C4-2B (cell line): Measurements from ENCODE around the gene IZUMO4.

Experiments
- H3K27ac ChIP-seq: fragments of 450-650 bp; 2 replicates; pipeline ENCODE4 v1.5.1; 2017
- ZFX ChIP-seq: fragments of 450-650 bp; IDR thresholded peaks from 2 replicates; pipeline ENCODE4 v1.6.1; 2017
- TF ChIP-seq, protein P1 (sequence below): fragments of 450-650 bp; conservative IDR thresholded peaks from 2 replicates; pipeline ENCODE4 v1.5.1; 2017; ENCODE audit warnings: mild to moderate bottlenecking

Gene IZUMO4

DNA sequence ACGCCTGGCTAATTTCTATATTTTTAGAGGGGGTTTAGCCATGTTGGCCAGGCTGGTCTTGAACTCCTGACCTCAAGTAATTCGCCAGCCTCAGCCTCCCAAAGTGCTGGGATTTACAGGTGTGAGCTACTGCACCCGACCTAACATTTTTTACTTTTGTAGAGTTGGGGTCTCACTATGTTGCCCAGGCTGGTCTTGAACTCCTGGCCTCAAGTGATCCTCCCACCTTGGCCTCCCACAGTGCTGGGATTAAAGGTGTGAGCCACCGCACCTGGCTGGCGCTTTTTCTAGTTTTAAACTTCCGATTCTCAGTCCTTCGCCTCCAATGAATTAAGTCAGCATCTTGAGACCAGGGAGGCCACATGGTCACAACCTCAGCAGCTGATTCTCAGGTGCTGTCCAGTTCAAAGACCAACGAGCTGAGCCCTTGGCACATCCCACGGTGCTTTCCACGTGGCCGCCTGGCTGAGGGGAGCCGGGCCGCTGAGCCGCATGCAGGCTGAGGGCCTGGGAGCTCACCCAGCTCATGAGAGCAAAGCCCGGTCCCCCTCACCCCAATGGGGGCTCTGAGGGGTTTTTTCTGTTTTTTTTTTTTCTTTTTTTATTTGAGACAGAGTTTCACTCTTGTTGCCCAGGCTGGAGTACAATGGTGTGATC lies 45.6 kb downstream of the IZUMO4 start:
- no peak overlapping the region for H3K27ac ChIP-seq
- no peak for TF ChIP-seq ZFX

DNA sequence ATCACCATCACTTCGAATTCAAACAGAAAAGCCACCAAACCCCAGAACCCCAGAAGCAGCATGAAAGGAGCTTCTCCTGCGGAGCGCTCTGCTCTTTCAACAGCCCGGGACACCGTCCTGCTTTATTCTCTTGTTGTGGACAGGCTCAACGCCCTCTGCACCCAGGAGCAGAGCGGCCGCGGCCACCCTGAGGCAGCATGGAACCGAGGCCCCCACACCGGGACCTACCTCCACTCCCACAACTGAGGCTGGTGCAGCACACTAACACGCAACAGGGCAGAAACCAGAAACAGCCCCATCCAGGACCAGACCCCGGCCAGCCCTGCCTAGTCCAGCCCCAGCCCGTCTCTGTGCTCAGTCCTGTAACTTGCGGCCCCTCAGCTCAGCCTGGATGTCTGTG lies 47.5 kb downstream of the IZUMO4 start:
- no peak for TF ChIP-seq ZFX
- TF ChIP-seq, protein P1, sequence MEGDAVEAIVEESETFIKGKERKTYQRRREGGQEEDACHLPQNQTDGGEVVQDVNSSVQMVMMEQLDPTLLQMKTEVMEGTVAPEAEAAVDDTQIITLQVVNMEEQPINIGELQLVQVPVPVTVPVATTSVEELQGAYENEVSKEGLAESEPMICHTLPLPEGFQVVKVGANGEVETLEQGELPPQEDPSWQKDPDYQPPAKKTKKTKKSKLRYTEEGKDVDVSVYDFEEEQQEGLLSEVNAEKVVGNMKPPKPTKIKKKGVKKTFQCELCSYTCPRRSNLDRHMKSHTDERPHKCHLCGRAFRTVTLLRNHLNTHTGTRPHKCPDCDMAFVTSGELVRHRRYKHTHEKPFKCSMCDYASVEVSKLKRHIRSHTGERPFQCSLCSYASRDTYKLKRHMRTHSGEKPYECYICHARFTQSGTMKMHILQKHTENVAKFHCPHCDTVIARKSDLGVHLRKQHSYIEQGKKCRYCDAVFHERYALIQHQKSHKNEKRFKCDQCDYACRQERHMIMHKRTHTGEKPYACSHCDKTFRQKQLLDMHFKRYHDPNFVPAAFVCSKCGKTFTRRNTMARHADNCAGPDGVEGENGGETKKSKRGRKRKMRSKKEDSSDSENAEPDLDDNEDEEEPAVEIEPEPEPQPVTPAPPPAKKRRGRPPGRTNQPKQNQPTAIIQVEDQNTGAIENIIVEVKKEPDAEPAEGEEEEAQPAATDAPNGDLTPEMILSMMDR = no peak
- no peak overlapping the region for H3K27ac ChIP-seq

GRCh38 chr19:2145831-2146241 lies 49.1 kb downstream of the IZUMO4 start:
- H3K27ac ChIP-seq = no peak overlapping the region
- no peak for TF ChIP-seq ZFX
- TF ChIP-seq, protein P1 = no peak

- H3K27ac ChIP-seq = no peak overlapping the region; the same call in 1 of the 2 replicates
- TF ChIP-seq ZFX = no peak
- TF ChIP-seq, protein P1 = no peak
These were observed 51.9 kb downstream of the IZUMO4 start for GRCh38 chr19:2148482-2149135.
